ENCODE data around the gene NOD1.

GRCh38 chr7:30470771-30471170 lies 7.8 kb downstream of the NOD1 start:
- TF ChIP-seq, protein P1, sequence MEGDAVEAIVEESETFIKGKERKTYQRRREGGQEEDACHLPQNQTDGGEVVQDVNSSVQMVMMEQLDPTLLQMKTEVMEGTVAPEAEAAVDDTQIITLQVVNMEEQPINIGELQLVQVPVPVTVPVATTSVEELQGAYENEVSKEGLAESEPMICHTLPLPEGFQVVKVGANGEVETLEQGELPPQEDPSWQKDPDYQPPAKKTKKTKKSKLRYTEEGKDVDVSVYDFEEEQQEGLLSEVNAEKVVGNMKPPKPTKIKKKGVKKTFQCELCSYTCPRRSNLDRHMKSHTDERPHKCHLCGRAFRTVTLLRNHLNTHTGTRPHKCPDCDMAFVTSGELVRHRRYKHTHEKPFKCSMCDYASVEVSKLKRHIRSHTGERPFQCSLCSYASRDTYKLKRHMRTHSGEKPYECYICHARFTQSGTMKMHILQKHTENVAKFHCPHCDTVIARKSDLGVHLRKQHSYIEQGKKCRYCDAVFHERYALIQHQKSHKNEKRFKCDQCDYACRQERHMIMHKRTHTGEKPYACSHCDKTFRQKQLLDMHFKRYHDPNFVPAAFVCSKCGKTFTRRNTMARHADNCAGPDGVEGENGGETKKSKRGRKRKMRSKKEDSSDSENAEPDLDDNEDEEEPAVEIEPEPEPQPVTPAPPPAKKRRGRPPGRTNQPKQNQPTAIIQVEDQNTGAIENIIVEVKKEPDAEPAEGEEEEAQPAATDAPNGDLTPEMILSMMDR (IDR thresholded peaks at IDR 0.05; ENCODE audit: insufficient read depth, low read length), result no peak
- TF ChIP-seq, protein P2, sequence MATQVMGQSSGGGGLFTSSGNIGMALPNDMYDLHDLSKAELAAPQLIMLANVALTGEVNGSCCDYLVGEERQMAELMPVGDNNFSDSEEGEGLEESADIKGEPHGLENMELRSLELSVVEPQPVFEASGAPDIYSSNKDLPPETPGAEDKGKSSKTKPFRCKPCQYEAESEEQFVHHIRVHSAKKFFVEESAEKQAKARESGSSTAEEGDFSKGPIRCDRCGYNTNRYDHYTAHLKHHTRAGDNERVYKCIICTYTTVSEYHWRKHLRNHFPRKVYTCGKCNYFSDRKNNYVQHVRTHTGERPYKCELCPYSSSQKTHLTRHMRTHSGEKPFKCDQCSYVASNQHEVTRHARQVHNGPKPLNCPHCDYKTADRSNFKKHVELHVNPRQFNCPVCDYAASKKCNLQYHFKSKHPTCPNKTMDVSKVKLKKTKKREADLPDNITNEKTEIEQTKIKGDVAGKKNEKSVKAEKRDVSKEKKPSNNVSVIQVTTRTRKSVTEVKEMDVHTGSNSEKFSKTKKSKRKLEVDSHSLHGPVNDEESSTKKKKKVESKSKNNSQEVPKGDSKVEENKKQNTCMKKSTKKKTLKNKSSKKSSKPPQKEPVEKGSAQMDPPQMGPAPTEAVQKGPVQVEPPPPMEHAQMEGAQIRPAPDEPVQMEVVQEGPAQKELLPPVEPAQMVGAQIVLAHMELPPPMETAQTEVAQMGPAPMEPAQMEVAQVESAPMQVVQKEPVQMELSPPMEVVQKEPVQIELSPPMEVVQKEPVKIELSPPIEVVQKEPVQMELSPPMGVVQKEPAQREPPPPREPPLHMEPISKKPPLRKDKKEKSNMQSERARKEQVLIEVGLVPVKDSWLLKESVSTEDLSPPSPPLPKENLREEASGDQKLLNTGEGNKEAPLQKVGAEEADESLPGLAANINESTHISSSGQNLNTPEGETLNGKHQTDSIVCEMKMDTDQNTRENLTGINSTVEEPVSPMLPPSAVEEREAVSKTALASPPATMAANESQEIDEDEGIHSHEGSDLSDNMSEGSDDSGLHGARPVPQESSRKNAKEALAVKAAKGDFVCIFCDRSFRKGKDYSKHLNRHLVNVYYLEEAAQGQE (IDR thresholded peaks at IDR 0.05; ENCODE audit: insufficient replicate concordance, low read depth), result no peak
- TF ChIP-seq POLR2AphosphoS5 (IDR thresholded peaks at IDR 0.05; ENCODE audit: low read depth), result no peak
